ENCODE results near the gene MINK1. TPM values are rescaled to one million over a fixed set of nuclear protein-coding genes. Genes with fewer than 3 reads are reported as not detected.
"Not testable (repeated sequence)": the region's sequence is repeated elsewhere in the genome, so short reads cannot be mapped to it uniquely, and the experiment has no call there.

The MINK1 gene
- total RNA-seq, 1 donor = 38.0 TPM

DNA sequence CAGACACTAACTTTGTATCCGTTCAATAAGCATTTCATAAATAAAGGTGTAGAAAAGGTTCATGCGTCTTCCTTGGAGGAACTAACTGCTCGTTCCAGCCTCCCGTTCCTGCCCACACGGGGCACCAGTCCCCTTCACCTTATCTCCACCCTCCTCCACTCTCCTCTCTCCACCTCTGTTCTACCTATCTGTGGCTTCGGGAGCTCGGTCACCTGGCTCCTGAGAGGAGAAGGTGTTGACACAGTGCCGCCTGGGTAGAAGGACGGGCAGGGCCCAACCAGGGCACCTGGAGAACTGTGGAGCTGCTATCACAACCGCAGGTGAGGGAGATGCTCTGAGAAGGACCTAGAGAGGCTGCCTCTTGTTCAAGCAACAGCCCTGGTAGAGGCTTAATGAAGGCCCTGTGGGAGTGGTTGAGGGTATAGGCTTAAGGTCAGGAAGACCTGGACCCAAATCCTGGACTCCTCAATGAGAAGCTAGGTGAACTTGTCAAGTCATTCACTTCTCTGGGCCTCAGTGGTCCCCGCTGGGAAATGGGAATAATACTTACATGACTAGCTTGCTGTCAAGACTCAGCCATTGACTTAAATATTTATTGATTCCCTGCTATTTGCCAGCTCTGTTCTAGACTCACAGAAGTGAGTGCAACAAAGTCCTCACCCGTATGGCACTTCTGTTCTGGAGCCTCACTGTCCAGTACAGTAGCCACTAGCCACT, 9.6 kb upstream of the MINK1 start:
- no peak overlapping the region for H3K4me3 ChIP-seq (ENCODE audit: low read depth, low read length)
- DNase-seq (ENCODE audit: low read depth) = no peak
- TF ChIP-seq CTCF (IDR thresholded peaks at IDR 0.05; ENCODE audit: insufficient read depth, low read depth, low read length) = no peak

- no peak for TF ChIP-seq CTCF (IDR thresholded peaks at IDR 0.05; ENCODE audit: insufficient read depth, low read depth, low read length)
- no peak for DNase-seq (ENCODE audit: low read depth)
- no peak overlapping the region for H3K4me3 ChIP-seq (ENCODE audit: low read depth, low read length)
These were observed 5.7 kb upstream of the MINK1 start for GRCh38 chr17:4827399-4827798.

DNA sequence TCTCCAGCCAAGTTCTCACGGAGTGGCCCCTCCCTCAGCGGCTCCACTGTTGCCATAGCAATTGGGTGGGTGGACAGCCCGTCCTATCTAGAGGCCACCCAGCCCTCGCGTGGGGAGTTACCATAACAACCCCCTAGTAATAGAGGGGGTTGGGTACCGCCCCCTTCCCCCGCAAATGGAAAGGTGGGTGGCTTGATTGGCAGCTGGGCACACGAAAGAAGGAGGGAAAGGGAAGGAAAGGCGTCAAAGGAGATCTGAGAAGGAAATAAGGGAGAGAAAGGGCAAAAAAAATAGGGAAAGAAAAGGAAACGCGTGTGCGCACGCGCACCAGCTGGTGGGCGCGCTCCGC, 337 bp upstream of the MINK1 start:
- H3K4me3 ChIP-seq (ENCODE audit: low read depth, low read length) = peak overlapping the region; percentile 68
- not testable (repeated sequence) for DNase-seq (ENCODE audit: low read depth)

DNA sequence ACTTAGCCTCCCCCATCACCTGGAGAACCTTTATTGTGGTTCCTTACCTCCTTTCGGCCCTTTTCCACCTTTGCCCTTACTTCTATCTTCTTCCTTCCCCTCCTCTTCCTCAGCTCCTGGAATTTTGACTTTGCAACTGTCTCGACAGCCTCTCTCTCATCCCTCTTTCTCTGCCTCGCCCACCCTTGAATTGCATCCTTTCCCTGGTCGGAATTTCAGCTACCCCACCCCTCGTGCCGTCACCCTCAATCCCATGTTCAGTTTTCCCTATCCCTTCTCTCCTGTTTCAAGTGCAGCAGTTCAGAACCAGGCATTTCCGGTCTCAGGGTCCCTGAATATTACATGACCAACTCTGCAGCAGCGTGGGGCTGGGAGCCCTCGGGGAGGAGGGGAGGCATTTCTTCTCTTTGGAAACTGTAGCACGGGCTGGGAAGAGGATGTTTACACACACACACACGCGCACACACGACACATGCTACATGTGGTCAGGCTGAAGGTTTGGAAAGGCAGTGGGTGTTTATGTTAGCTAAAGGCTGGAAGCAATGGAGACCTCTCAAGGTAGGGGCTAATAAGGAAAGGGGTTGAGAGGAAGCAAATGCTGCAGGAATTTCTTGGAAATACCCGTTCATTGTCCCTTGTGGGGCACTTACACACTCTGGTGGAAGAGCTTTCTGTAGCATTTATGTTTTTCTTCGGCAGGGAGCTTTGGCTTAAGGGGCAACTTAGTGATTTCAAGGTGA, 971 bp downstream of the MINK1 start:
- H3K4me3 ChIP-seq (ENCODE audit: low read depth, low read length) = peak overlapping the region; percentile 87
- DNase-seq (ENCODE audit: low read depth) = peak; percentile 80
- TF ChIP-seq CTCF (IDR thresholded peaks at IDR 0.05; ENCODE audit: insufficient read depth, low read depth, low read length) = no peak

- peak overlapping the region; percentile 87 for H3K4me3 ChIP-seq (ENCODE audit: low read depth, low read length)
- no peak for DNase-seq (ENCODE audit: low read depth)
- TF ChIP-seq CTCF (IDR thresholded peaks at IDR 0.05; ENCODE audit: insufficient read depth, low read depth, low read length) = no peak
These were observed 1.5 kb downstream of the MINK1 start for GRCh38 chr17:4834681-4835020.

DNA sequence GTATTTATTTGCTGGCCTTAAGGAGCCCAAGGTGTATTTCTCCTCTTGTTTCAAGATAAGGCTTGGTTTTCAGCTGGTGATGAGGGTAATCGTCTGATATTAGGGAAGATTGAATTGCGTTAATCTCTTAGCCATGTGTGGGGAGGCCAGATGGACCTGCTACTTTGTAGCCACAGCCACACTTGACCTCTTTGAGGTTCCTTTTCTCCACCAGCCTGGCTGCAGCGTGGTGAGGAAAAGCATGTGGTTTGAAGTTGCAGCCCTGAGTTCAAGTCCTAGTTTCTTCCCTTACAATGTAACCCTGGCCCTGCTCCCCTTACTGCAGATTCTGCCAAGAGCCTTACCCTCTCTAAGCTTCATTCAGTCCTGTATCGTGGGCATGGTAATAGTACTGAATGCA, 3.1 kb downstream of the MINK1 start:
- DNase-seq (ENCODE audit: low read depth) = no peak
- no peak for TF ChIP-seq CTCF (IDR thresholded peaks at IDR 0.05; ENCODE audit: insufficient read depth, low read depth, low read length)
- H3K4me3 ChIP-seq (ENCODE audit: low read depth, low read length) = no peak overlapping the region

- no peak for TF ChIP-seq CTCF (IDR thresholded peaks at IDR 0.05; ENCODE audit: insufficient read depth, low read depth, low read length)
- no peak for DNase-seq (ENCODE audit: low read depth)
- no peak overlapping the region for H3K4me3 ChIP-seq (ENCODE audit: low read depth, low read length)
These were observed 4.5 kb downstream of the MINK1 start for GRCh38 chr17:4837471-4838308.
